ENCODE results near the gene DMD.
"Not testable (repeated sequence)": the region's sequence is repeated elsewhere in the genome, so short reads cannot be mapped to it uniquely, and the experiment has no call there.

- TF ChIP-seq POLR2AphosphoS5 (IDR thresholded peaks at IDR 0.05; ENCODE audit: borderline replicate concordance, low read depth, low read length); EZH2 (IDR thresholded peaks at IDR 0.05); FOXP2 (optimal IDR thresholded peaks at IDR 0.05; ENCODE audit: control extremely low read depth, extremely low read length, insufficient read depth): not testable (repeated sequence)
These were observed 1279.0 kb downstream of the DMD start for GRCh38 chrX:31932320-31932719.
